HS-5 (cell line): ENCODE measurements around the gene ZNF782.
"Not testable (repeated sequence)": the region's sequence is repeated elsewhere in the genome, so short reads cannot be mapped to it uniquely, and the experiment has no call there.

Experiments used
- DNase-seq: peaks from one replicate; pipeline ENCODE4 v3.0.0-alpha.2; 2012; ENCODE audit warnings: low read depth

The ZNF782 gene

GRCh38 chr9:96853781-96854650, at the start of gene ZNF782:
ZNF782 (minus strand) TSS chr9:96854514; CDS start chr9:96851961, 2,553 bp downstream.
- peak; percentile 81 for DNase-seq

GRCh38 chr9:96900010-96900409, 45.7 kb upstream of the ZNF782 start:
- DNase-seq = not testable (repeated sequence)

- DNase-seq = no peak
These were observed 37.8 kb upstream of the ZNF782 start for GRCh38 chr9:96892131-96892530.

- no peak for DNase-seq
These were observed 34.3 kb upstream of the ZNF782 start for GRCh38 chr9:96888591-96888990.

DNA sequence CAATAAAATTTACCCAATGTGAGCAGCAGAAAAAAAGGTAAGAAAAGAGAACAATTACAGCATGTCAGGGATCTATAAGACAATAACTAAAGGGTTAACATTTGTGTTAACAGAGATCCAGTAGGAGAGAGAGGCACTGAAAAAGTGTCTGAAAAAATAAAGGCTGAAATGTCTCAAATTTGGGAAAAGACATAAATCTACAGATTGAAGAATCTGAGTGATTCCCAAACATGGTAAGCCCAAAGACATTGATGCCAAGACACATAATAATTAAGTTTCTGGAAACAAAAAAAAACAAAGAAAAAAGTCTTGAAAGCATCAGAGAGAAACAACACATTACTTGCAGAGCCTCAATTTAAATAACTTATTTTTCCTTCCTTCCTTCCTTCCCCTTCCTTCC, 31.1 kb upstream of the ZNF782 start:
- DNase-seq = no peak

GRCh38 chr9:96884443-96884842, 30.1 kb upstream of the ZNF782 start:
- peak; percentile 87 for DNase-seq

GRCh38 chr9:96883922-96884321, 29.6 kb upstream of the ZNF782 start:
- no peak for DNase-seq

- no peak for DNase-seq
These were observed 23.0 kb upstream of the ZNF782 start for GRCh38 chr9:96877269-96877668.

DNA sequence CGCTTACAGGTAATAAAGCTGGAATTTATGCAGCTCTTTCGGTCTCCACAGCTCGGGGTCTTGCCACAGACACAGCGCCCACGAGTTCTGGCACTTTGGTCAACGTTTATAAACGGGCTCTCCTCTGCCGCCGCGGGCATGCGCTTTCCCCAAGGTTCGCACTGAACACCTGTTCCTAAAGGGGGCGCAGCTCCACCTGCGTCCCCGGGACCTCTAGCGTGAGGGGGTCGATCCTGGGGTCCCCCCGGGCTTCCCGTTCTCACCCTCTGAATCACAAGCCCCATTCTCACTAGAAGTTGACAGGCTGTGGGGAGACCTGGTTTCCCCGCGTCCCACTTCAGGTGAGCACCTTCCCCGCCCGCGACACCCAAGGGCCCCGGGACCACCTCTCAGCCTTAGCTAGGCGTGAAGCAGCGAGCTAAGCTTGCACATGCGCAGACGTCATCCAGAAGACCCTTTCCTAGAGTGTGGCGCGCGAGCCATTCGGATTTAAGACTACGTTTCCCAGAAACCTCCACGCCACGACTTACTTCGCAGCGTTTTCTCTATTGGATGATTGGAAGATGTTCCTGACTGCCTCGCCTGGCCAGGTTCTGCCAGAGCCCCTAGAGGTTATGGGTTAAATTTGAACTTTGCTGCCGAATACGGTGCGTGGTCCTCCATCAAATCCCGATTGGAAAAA, 21.3 kb upstream of the ZNF782 start:
- no peak for DNase-seq

DNA sequence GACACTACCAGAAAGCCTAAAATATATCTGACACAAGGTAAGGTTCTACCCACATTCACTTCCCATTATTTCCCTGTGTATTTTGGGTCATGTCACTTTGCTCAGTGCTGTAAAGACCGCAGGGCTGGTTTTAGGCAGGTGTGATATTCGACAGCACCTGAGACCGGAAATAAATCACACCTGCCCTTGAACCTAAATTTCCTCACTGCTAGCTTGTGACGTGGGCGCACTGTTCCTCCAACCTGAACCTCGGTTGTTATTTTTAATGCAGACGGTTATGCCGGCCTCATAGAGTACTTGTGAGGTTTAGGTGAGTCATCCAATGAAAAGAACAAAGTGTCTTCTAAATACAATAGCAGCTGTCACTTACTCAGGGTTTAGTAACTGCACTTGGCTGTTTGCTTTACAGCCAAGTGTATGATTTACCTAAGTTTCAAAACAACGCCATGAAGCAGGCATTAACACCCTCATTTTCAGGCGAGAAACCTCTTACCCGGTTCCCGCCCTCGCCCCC, 20.7 kb upstream of the ZNF782 start:
- no peak for DNase-seq

GRCh38 chr9:96874201-96874785, 20.0 kb upstream of the ZNF782 start:
- no peak for DNase-seq

DNA sequence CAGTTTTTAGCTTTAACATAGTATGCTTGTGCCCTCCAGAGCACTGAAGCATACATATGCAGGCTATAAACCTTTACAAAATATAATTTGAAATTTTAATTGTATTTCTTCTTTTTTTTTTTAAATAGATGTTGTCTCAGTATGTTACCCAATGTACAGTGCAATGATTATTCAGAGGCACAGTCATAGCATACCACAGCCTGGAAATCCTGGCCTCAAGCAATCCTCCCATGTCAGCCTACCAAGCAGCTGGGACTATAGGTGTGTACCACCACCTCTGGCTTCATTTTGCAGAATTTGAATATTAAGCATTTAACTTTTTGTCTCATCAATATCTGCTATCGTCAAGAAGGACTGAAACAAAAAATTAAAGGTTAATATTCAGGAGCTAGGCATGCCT, 16.9 kb upstream of the ZNF782 start:
- no peak for DNase-seq

- DNase-seq = no peak
These were observed 14.4 kb upstream of the ZNF782 start for GRCh38 chr9:96868709-96869108.

- DNase-seq = no peak
These were observed 12.9 kb upstream of the ZNF782 start for GRCh38 chr9:96867079-96867804.

DNA sequence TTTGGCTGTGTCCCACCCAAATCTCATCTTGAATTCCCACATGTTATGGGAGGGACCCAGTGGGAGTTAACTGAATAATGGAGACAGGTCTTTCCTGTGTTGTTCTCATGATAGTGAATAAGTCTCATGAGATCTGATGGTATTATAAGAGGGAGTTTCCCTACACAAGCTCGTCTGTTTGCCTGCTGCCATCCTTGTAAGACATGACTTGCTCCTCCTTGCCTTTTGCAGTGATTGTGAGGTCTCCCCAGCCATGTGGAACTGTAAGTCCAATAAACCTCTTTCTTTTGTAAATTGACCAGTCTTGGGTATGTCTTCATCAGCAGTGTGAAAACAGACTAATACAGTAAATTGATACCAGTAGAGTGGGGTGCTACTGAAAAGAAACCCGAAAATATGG, 10.9 kb upstream of the ZNF782 start:
- DNase-seq = not testable (repeated sequence)

GRCh38 chr9:96859461-96860198, 5.3 kb upstream of the ZNF782 start:
- no peak for DNase-seq

GRCh38 chr9:96858670-96859069, 4.4 kb upstream of the ZNF782 start:
- no peak for DNase-seq

- no peak for DNase-seq
These were observed 3.8 kb upstream of the ZNF782 start for GRCh38 chr9:96858018-96858573.

- no peak for DNase-seq
These were observed 2.3 kb upstream of the ZNF782 start for GRCh38 chr9:96856363-96857286.
